H9 (cell line): ENCODE data around the gene FBXL7. TPM values are rescaled to one million over a fixed set of nuclear protein-coding genes. Genes with fewer than 3 reads are reported as not detected.

Source experiments
- DNase-seq: peaks from one replicate; pipeline ENCODE4 v3.0.0-alpha.2; 2017
- H2AFZ ChIP-seq: one replicate; pipeline ENCODE4 v1.6.1; 2013; ENCODE audit warnings: mild to moderate bottlenecking, low read length, control low read depth, moderate library complexity
- H2AK5ac ChIP-seq: 2 replicates; pipeline ENCODE4 v1.6.1; 2013; ENCODE audit warnings: low read length, control low read depth, mixed read lengths; ENCODE audit not compliant: insufficient read length
- H2BK120ac ChIP-seq: one replicate; pipeline ENCODE4 v1.6.1; 2013; ENCODE audit warnings: low read depth, mild to moderate bottlenecking, low read length, control low read depth, inconsistent platforms; ENCODE audit not compliant: poor library complexity, severe bottlenecking
- H2BK12ac ChIP-seq: 2 replicates; pipeline ENCODE4 v1.6.1; 2013; ENCODE audit warnings: low read length, control low read depth, mixed read lengths, low read depth; ENCODE audit not compliant: insufficient read length
- H2BK15ac ChIP-seq: 2 replicates; pipeline ENCODE4 v1.6.1; 2013; ENCODE audit warnings: low read depth, low read length, control low read depth
- H2BK20ac ChIP-seq: one replicate; pipeline ENCODE4 v1.6.1; 2013; ENCODE audit warnings: low read depth, mild to moderate bottlenecking, low read length, control low read depth, inconsistent platforms; ENCODE audit not compliant: poor library complexity, severe bottlenecking
- H2BK5ac ChIP-seq: 2 replicates; pipeline ENCODE4 v1.6.1; 2013; ENCODE audit warnings: low read length, control low read depth, mixed read lengths; ENCODE audit not compliant: insufficient read length
- H3K14ac ChIP-seq: 2 replicates; pipeline ENCODE4 v1.6.1; 2013; ENCODE audit warnings: low read length, control low read depth; ENCODE audit not compliant: insufficient read depth
- H3K18ac ChIP-seq: 2 replicates; pipeline ENCODE4 v1.6.1; 2013; ENCODE audit warnings: low read depth, mild to moderate bottlenecking, mixed read lengths, low read length, control low read depth; ENCODE audit not compliant: insufficient read length
- H3K23ac ChIP-seq: 2 replicates; pipeline ENCODE4 v1.6.1; 2013; ENCODE audit warnings: low read length, control low read depth, mixed read lengths, low read depth; ENCODE audit not compliant: insufficient read length
- H3K23me2 ChIP-seq: 2 replicates; pipeline ENCODE4 v1.6.1; 2013; ENCODE audit warnings: low read depth, mild to moderate bottlenecking, mixed read lengths, low read length, control low read depth; ENCODE audit not compliant: insufficient read length, poor library complexity, severe bottlenecking
- H3K27ac ChIP-seq: 2 replicates; pipeline ENCODE4 v1.5.1; 2013; ENCODE audit warnings: low read length, control low read depth, mixed read lengths, low read depth; ENCODE audit not compliant: insufficient read length
- H3K27me3 ChIP-seq: 2 replicates; pipeline ENCODE4 v1.6.1; 2013; ENCODE audit warnings: low read length, control low read depth, inconsistent platforms; ENCODE audit not compliant: insufficient read depth
- H3K4ac ChIP-seq: 2 replicates; pipeline ENCODE4 v1.6.1; 2013; ENCODE audit warnings: low read depth, mild to moderate bottlenecking, control low read depth, inconsistent platforms, low read length, moderate library complexity
- H3K4me1 ChIP-seq: 2 replicates; pipeline ENCODE4 v1.6.1; 2013; ENCODE audit warnings: low read length, control low read depth, inconsistent platforms; ENCODE audit not compliant: insufficient read depth
- H3K4me2 ChIP-seq: 2 replicates; pipeline ENCODE4 v1.6.1; 2013; ENCODE audit warnings: low read length, control low read depth, mixed read lengths; ENCODE audit not compliant: insufficient read length, insufficient read depth
- H3K56ac ChIP-seq: 2 replicates; pipeline ENCODE4 v1.6.1; 2013; ENCODE audit warnings: low read depth, mild to moderate bottlenecking, mixed read lengths, low read length, control low read depth; ENCODE audit not compliant: insufficient read length
- H3K79me1 ChIP-seq: 2 replicates; pipeline ENCODE4 v1.6.1; 2013; ENCODE audit warnings: low read depth, mild to moderate bottlenecking, moderate library complexity, low read length, control low read depth, inconsistent platforms; ENCODE audit not compliant: insufficient read depth, poor library complexity, severe bottlenecking
- H3K79me2 ChIP-seq: 2 replicates; pipeline ENCODE4 v1.6.1; 2013; ENCODE audit warnings: low read length, control low read depth, inconsistent platforms; ENCODE audit not compliant: insufficient read depth
- H3K9ac ChIP-seq: 2 replicates; pipeline ENCODE4 v1.6.1; 2013; ENCODE audit warnings: low read length, control low read depth, mixed read lengths; ENCODE audit not compliant: insufficient read length; ENCODE audit errors: extremely low read depth
- H3K9me3 ChIP-seq: one replicate; pipeline ENCODE4 v1.6.1; 2013; ENCODE audit warnings: low read depth, low read length, inconsistent platforms; ENCODE audit not compliant: control insufficient read depth
- H3T11ph ChIP-seq: one replicate; pipeline ENCODE4 v1.6.1; 2013; ENCODE audit warnings: mild to moderate bottlenecking, low read length, control low read depth, inconsistent platforms
- H4K20me1 ChIP-seq: one replicate; pipeline ENCODE4 v1.6.1; 2013; ENCODE audit not compliant: control insufficient read depth, insufficient read length, insufficient read depth
- H4K5ac ChIP-seq: 2 replicates; pipeline ENCODE4 v1.6.1; 2013; ENCODE audit warnings: low read depth, mild to moderate bottlenecking, mixed read lengths, low read length, control low read depth; ENCODE audit not compliant: insufficient read length
- H4K8ac ChIP-seq: replicated peaks from 2 replicates; pipeline ENCODE4 v1.6.1; 2013; ENCODE audit warnings: low read length, control low read depth, mixed read lengths, low read depth; ENCODE audit not compliant: insufficient read length
- H4K91ac ChIP-seq: 2 replicates; pipeline ENCODE4 v1.6.1; 2013; ENCODE audit warnings: low read depth, mild to moderate bottlenecking, moderate library complexity, mixed read lengths, low read length, control low read depth; ENCODE audit not compliant: insufficient read length
- H3K27ac Mint-ChIP-seq, 3 experiments: 2 replicates in 2 of 3; 3 replicates in 1 of 3; pipeline ENCODE4 v1.8.0; 2020 to 2021; ENCODE audit warnings: mixed read lengths in 3 of 3, mild to moderate bottlenecking in 1 of 3, moderate library complexity in 1 of 3
- H3K27me3 Mint-ChIP-seq: 2 replicates; pipeline ENCODE4 v1.8.0; 2021; ENCODE audit warnings: low read depth, mild to moderate bottlenecking, moderate library complexity, mixed read lengths
- H3K36me3 Mint-ChIP-seq, 3 experiments: 2 replicates in 2 of 3; 3 replicates in 1 of 3; pipeline ENCODE4 v1.8.0; 2020 to 2021; ENCODE audit warnings: low read depth in 3 of 3, mixed read lengths in 3 of 3; ENCODE audit not compliant: insufficient read depth in 1 of 3
- H3K4me1 Mint-ChIP-seq, 2 experiments: 2 replicates each; pipeline ENCODE4 v1.8.0; 2020; ENCODE audit warnings: mixed read lengths in 2 of 2
- H3K4me3 Mint-ChIP-seq, 2 experiments: 2 replicates in 1 of 2; 3 replicates in 1 of 2; pipeline ENCODE4 v1.8.0; 2020 to 2021; ENCODE audit warnings: mild to moderate bottlenecking in 2 of 2, mixed read lengths in 2 of 2, moderate library complexity in 1 of 2
- H3K9me3 Mint-ChIP-seq, 2 experiments: 2 replicates in 1 of 2; 3 replicates in 1 of 2; pipeline ENCODE4 v1.8.0; 2020; ENCODE audit warnings: mild to moderate bottlenecking in 2 of 2, mixed read lengths in 2 of 2, moderate library complexity in 1 of 2
- WGBS: extraction: QIAGEN DNeasy Blood & Tissue Kit; methylation state at CpG from one replicate; pipeline ENCODE4 v1.1.7; 2013; ENCODE audit warnings: missing lambda C conversion rate, low lambda C conversion rate, mixed read lengths; ENCODE audit not compliant: insufficient read length; ENCODE audit errors: extremely low coverage; 5-methylcytosine and 5-hydroxymethylcytosine counted together
- total RNA-seq: library from RNA; stranded (reverse); gene quantifications from 2 replicates; pipeline ENCODE4 v1.2.1, GENCODE V29; 2021
- TF ChIP-seq, protein P1 (sequence below): fragments of 200-600 bp; sonication (generic); conservative IDR thresholded peaks from 3 replicates; pipeline ENCODE4 v1.8.0; 2021; ENCODE audit warnings: antibody characterized with exemption, mild to moderate bottlenecking

FBXL7 gene
- total RNA-seq, 1 experiment from 2014 or later, result 14.6 TPM

DNA sequence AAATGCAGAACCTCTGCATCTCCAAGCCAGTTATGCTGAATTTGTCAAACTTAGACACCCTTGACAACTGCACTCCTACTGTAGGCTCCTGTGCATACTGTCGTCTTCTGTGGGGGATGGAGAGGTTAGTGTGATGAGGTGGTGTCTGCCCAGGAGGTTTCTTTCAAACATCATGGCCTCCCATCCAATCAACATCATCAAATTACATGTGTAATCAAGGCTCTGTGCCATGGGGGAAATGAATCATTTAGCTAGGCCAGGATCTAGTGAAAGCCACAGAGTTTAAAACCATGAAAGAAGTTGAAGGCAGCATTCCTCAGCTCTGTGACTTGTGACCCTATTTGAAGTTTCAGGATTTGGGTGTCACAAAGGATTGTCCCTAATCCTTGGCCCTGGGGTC is 439.0 kb downstream of the FBXL7 start:
- Mint-ChIP-seq H3K27me3 (no peaks in the 10 kb centered on the region), H3K9me3 (no peaks in the 10 kb centered on the region), H3K36me3 (peaks cover 5 to 27% (median 24%) of the 10 kb centered on the region in 3 experiments; a peak in 6 of 7 replicates), H3K4me3 (no peak overlapping the region), H3K4me1 (peaks cover 6 to 10% of the 10 kb centered on the region in 2 experiments), H3K27ac (peak overlapping the region in 1 of 3 experiments; percentile 42; a peak in 1 of 7 replicates)
- H3K4me2 ChIP-seq, result no peak overlapping the region
- DNase-seq, result no peak
- no peak overlapping the region for H3K56ac ChIP-seq
- no peak overlapping the region for H4K8ac ChIP-seq
- H3K14ac ChIP-seq, result no peak overlapping the region
- H3K27me3 ChIP-seq, result no peaks in the 10 kb centered on the region
- no peak overlapping the region for H2BK12ac ChIP-seq
- no peak overlapping the region for H3K18ac ChIP-seq
- H3T11ph ChIP-seq, result no peak overlapping the region
- no peak overlapping the region for H2AFZ ChIP-seq
- no peak overlapping the region for H2BK5ac ChIP-seq
- no peak overlapping the region for H4K5ac ChIP-seq
- no peak overlapping the region for H2BK120ac ChIP-seq
- H3K79me1 ChIP-seq, result no peaks in the 10 kb centered on the region
- no CpG with 5 or more reads among the region's 1 CpG for WGBS
- no peak overlapping the region for H2BK15ac ChIP-seq
- no peak overlapping the region for H2AK5ac ChIP-seq
- no peak overlapping the region for H4K91ac ChIP-seq
- TF ChIP-seq, protein P1, sequence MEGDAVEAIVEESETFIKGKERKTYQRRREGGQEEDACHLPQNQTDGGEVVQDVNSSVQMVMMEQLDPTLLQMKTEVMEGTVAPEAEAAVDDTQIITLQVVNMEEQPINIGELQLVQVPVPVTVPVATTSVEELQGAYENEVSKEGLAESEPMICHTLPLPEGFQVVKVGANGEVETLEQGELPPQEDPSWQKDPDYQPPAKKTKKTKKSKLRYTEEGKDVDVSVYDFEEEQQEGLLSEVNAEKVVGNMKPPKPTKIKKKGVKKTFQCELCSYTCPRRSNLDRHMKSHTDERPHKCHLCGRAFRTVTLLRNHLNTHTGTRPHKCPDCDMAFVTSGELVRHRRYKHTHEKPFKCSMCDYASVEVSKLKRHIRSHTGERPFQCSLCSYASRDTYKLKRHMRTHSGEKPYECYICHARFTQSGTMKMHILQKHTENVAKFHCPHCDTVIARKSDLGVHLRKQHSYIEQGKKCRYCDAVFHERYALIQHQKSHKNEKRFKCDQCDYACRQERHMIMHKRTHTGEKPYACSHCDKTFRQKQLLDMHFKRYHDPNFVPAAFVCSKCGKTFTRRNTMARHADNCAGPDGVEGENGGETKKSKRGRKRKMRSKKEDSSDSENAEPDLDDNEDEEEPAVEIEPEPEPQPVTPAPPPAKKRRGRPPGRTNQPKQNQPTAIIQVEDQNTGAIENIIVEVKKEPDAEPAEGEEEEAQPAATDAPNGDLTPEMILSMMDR, result no peak
- no peak overlapping the region for H2BK20ac ChIP-seq
- H3K23me2 ChIP-seq, result no peaks in the 10 kb centered on the region
- H3K4ac ChIP-seq, result no peak overlapping the region
- no peaks in the 10 kb centered on the region for H3K9me3 ChIP-seq
- H3K4me1 ChIP-seq, result no peaks in the 10 kb centered on the region
- no peaks in the 10 kb centered on the region for H4K20me1 ChIP-seq
- no peak overlapping the region for H3K9ac ChIP-seq
- H3K23ac ChIP-seq, result no peak overlapping the region
- H3K79me2 ChIP-seq, result no peaks in the 10 kb centered on the region
- no peak overlapping the region for H3K27ac ChIP-seq
